GM23338 (cell line): ENCODE measurements around the gene SCN3B. TPM values are rescaled to one million over a fixed set of nuclear protein-coding genes. Genes with fewer than 3 reads are reported as not detected.

Source experiments
- ATAC-seq: fragments of 200-7000 bp; cut with Tn5 transposase; 3 replicates; pipeline ENCODE4 v1.9.1; 2020
- DNase-seq: peaks from one replicate; pipeline ENCODE4 v3.0.0-alpha.2; 2015; ENCODE audit warnings: low spot score
- H2AFZ ChIP-seq: fragments of 200-600 bp; sonication (generic); 2 replicates; pipeline ENCODE4 v1.8.0; 2016; ENCODE audit warnings: antibody characterized with exemption, mild to moderate bottlenecking, moderate library complexity
- H3F3A ChIP-seq: fragments of 200-600 bp; sonication (generic); replicated peaks from 2 replicates; pipeline ENCODE4 v1.8.0; 2017; ENCODE audit warnings: antibody characterized with exemption, mixed run types, low read depth
- H3K27ac ChIP-seq: fragments of 200-600 bp; sonication (generic); 2 replicates; pipeline ENCODE4 v1.6.1; 2016; ENCODE audit warnings: low read depth
- H3K27me3 ChIP-seq: fragments of 200-600 bp; sonication (generic); 2 replicates; pipeline ENCODE4 v1.8.0; 2016; ENCODE audit warnings: mild to moderate bottlenecking, mixed run types, moderate library complexity; ENCODE audit not compliant: insufficient read depth
- H3K36me3 ChIP-seq: fragments of 200-600 bp; sonication (generic); 2 replicates; pipeline ENCODE4 v1.8.0; 2016; ENCODE audit warnings: mild to moderate bottlenecking; ENCODE audit not compliant: insufficient read depth
- H3K4me1 ChIP-seq: fragments of 200-600 bp; sonication (generic); 2 replicates; pipeline ENCODE4 v1.8.0; 2016; ENCODE audit warnings: mild to moderate bottlenecking, moderate library complexity; ENCODE audit not compliant: insufficient read depth
- H3K4me2 ChIP-seq: fragments of 200-600 bp; sonication (generic); 2 replicates; pipeline ENCODE4 v1.7.1; 2017; ENCODE audit warnings: mixed run types
- H3K4me3 ChIP-seq: fragments of 200-600 bp; sonication (generic); 2 replicates; pipeline ENCODE4 v1.6.1; 2016; ENCODE audit warnings: mixed run types
- H3K79me2 ChIP-seq: fragments of 200-600 bp; sonication (generic); replicated peaks from 2 replicates; pipeline ENCODE4 v1.8.0; 2017; ENCODE audit warnings: mild to moderate bottlenecking; ENCODE audit not compliant: insufficient read depth
- H3K9me2 ChIP-seq: fragments of 200-600 bp; sonication (generic); 2 replicates; pipeline ENCODE4 v1.8.0; 2017; ENCODE audit not compliant: insufficient read depth
- H4K20me1 ChIP-seq: fragments of 200-600 bp; sonication (generic); replicated peaks from 2 replicates; pipeline ENCODE4 v1.8.0; 2017; ENCODE audit warnings: mild to moderate bottlenecking; ENCODE audit not compliant: insufficient read depth
- H3K27ac Mint-ChIP-seq: 2 replicates; pipeline ENCODE4 v1.8.0; 2020; ENCODE audit warnings: inconsistent platforms, mild to moderate bottlenecking, moderate library complexity, mixed read lengths
- H3K27me3 Mint-ChIP-seq: 3 replicates; pipeline ENCODE4 v1.8.0; 2022; ENCODE audit warnings: low read depth, mild to moderate bottlenecking, moderate library complexity, mixed read lengths, inconsistent platforms; ENCODE audit not compliant: insufficient read depth, poor library complexity
- H3K36me3 Mint-ChIP-seq: 3 replicates; pipeline ENCODE4 v1.8.0; 2021; ENCODE audit warnings: low read depth, mild to moderate bottlenecking, inconsistent platforms, moderate library complexity, mixed read lengths
- H3K4me1 Mint-ChIP-seq: 3 replicates; pipeline ENCODE4 v1.8.0; 2020; ENCODE audit warnings: mild to moderate bottlenecking, inconsistent platforms, mixed read lengths
- H3K4me3 Mint-ChIP-seq: 3 replicates; pipeline ENCODE4 v1.8.0; 2021; ENCODE audit warnings: moderate library complexity, mild to moderate bottlenecking, inconsistent platforms, mixed read lengths
- H3K9me3 Mint-ChIP-seq: 3 replicates; pipeline ENCODE4 v1.8.0; 2020; ENCODE audit warnings: moderate library complexity, mild to moderate bottlenecking, inconsistent platforms, mixed read lengths
- CREB1 ChIP-seq: fragments of 250-450 bp; sonication (Bioruptor Pico); IDR thresholded peaks from 2 replicates; pipeline ENCODE4 v1.5.0; 2020; ENCODE audit warnings: low read depth, mild to moderate bottlenecking, moderate library complexity
- EZH2 ChIP-seq: fragments of 200-600 bp; sonication (generic); IDR thresholded peaks from one replicate; pipeline ENCODE4 v1.8.0; 2017; ENCODE audit warnings: antibody characterized with exemption, mild to moderate bottlenecking, low read depth; ENCODE audit not compliant: unreplicated experiment
- EZH2phosphoT487 ChIP-seq: fragments of 200-600 bp; sonication (generic); IDR thresholded peaks from one replicate; pipeline ENCODE4 v1.8.1; 2018; ENCODE audit warnings: antibody characterized with exemption; ENCODE audit not compliant: unreplicated experiment
- ZNF114 ChIP-seq: fragments of 250-450 bp; sonication (Bioruptor Pico); IDR thresholded peaks from 2 replicates; pipeline ENCODE4 v1.5.0; 2020; ENCODE audit warnings: mild to moderate bottlenecking, moderate library complexity
- ZNF462 ChIP-seq: fragments of 250-450 bp; sonication (Bioruptor Pico); IDR thresholded peaks from 2 replicates; pipeline ENCODE4 v1.5.0; 2020; ENCODE audit warnings: mild to moderate bottlenecking, moderate library complexity
- polyA plus RNA-seq: library from polyadenylated mRNA; unstranded; fragments of >200 nt; fragmentation: Nextera tagmentation; extraction: Ambion mirVana; gene quantifications from 2 replicates; pipeline ENCODE4 v1.2.1, GENCODE V29; 2016
- total RNA-seq: library from RNA; depleted of rRNA; stranded (reverse); fragments of >200 nt; shearing (Covaris generic); gene quantifications from 2 replicates; pipeline ENCODE4 v1.2.3, GENCODE V29; 2014
- TF ChIP-seq, protein P1 (sequence below): IDR thresholded peaks from one replicate; pipeline ENCODE4 v1.6.1; 2018; ENCODE audit warnings: antibody characterized with exemption; ENCODE audit not compliant: unreplicated experiment

The SCN3B gene
- total and polyA plus RNA-seq, 2 experiments from 2014 or later = 0.74 to 1.7 TPM

DNA sequence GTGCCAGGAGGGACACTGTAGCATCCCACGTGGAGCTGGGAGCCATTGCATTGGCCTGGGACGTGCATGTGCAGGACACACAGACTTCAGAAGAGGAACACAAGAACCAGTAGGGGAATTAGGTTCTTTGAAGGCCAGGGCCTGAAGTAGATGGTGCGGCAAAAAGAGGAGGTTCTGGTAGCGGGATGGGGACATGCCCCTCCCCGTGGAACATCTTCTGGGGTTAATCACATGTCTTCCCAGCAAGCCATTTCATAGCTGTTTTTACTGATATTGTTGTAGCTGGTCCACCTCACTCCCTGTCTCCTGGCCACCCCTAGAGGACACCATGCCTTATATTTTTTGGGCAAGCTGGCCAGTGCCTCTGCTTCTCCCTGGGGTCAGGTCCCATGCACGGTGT is 74.3 kb downstream of the SCN3B start:
- Histone ChIP-seq H3K9me2 (0 out of 2 replicates have a peak, but pooled peaks cover 5% of the 10 kb centered on the region), H3K27me3 (no peaks in the 10 kb centered on the region), H2AFZ (no peak overlapping the region), H3K4me3 (no peak overlapping the region), H3K36me3 (no peaks in the 10 kb centered on the region), H4K20me1 (no peaks in the 10 kb centered on the region), H3K79me2 (no peaks in the 10 kb centered on the region; the same call in 1 of the 2 replicates), H3K27ac (no peak overlapping the region), H3K4me1 (peaks cover 10% of the 10 kb centered on the region), H3F3A (no peaks in the 10 kb centered on the region; the same call in 1 of the 2 replicates), H3K4me2 (no peak overlapping the region)
- Mint-ChIP-seq H3K27ac (no peak overlapping the region), H3K4me1 (peaks cover 32% of the 10 kb centered on the region), H3K27me3 (peaks cover 15% of the 10 kb centered on the region), H3K9me3 (peaks cover 3% of the 10 kb centered on the region; the same call in 1 of the 3 replicates), H3K4me3 (no peak overlapping the region), H3K36me3 (peaks cover 5% of the 10 kb centered on the region; the same call in 1 of the 3 replicates)
- ATAC-seq (no peak), DNase-seq (no peak)
- TF ChIP-seq, protein P1, sequence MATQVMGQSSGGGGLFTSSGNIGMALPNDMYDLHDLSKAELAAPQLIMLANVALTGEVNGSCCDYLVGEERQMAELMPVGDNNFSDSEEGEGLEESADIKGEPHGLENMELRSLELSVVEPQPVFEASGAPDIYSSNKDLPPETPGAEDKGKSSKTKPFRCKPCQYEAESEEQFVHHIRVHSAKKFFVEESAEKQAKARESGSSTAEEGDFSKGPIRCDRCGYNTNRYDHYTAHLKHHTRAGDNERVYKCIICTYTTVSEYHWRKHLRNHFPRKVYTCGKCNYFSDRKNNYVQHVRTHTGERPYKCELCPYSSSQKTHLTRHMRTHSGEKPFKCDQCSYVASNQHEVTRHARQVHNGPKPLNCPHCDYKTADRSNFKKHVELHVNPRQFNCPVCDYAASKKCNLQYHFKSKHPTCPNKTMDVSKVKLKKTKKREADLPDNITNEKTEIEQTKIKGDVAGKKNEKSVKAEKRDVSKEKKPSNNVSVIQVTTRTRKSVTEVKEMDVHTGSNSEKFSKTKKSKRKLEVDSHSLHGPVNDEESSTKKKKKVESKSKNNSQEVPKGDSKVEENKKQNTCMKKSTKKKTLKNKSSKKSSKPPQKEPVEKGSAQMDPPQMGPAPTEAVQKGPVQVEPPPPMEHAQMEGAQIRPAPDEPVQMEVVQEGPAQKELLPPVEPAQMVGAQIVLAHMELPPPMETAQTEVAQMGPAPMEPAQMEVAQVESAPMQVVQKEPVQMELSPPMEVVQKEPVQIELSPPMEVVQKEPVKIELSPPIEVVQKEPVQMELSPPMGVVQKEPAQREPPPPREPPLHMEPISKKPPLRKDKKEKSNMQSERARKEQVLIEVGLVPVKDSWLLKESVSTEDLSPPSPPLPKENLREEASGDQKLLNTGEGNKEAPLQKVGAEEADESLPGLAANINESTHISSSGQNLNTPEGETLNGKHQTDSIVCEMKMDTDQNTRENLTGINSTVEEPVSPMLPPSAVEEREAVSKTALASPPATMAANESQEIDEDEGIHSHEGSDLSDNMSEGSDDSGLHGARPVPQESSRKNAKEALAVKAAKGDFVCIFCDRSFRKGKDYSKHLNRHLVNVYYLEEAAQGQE = no peak
- no peak for TF ChIP-seq CREB1
- no peak for TF ChIP-seq EZH2phosphoT487
- no peak for TF ChIP-seq ZNF462 (CRISPR knock-in tag)
- TF ChIP-seq EZH2 = no peak
- no peak for TF ChIP-seq ZNF114 (CRISPR knock-in tag)
